Brain microvascular endothelial cell (primary cell): Measurements from ENCODE around the gene CRHR1.

Source experiments
- DNase-seq: peaks from one replicate; pipeline ENCODE4 v3.0.0-alpha.2; 2020
- H3K27ac ChIP-seq: fragments of 250-450 bp; sonication (Bioruptor Pico); 2 replicates; pipeline ENCODE4 v1.5.1; 2020; ENCODE audit warnings: mild to moderate bottlenecking, moderate library complexity
- H3K27me3 ChIP-seq: fragments of 250-450 bp; sonication (Bioruptor Pico); replicated peaks from 2 replicates; pipeline ENCODE4 v1.5.1; 2020; ENCODE audit warnings: mild to moderate bottlenecking
- H3K36me3 ChIP-seq: fragments of 250-450 bp; sonication (Bioruptor Pico); replicated peaks from 2 replicates; pipeline ENCODE4 v1.5.1; 2020; ENCODE audit warnings: mild to moderate bottlenecking
- H3K4me3 ChIP-seq: 2 replicates; pipeline ENCODE4 v1.5.1; 2011; ENCODE audit warnings: low read depth, mild to moderate bottlenecking, control low read depth, low read length, moderate library complexity
- CTCF ChIP-seq: IDR thresholded peaks from 2 replicates; pipeline ENCODE4 v1.5.1; 2011; ENCODE audit warnings: low read depth, mild to moderate bottlenecking, moderate library complexity, low read length, control low read depth, inconsistent platforms; ENCODE audit errors: missing control alignments
- in situ Hi-C: cut with HindIII; loops from 2 replicates; pipeline ENCODE4 v1.10.0; 2017; ENCODE audit warnings: low sequenced_read_pairs, low pct_ligation_motif_present

The CRHR1 gene

DNA sequence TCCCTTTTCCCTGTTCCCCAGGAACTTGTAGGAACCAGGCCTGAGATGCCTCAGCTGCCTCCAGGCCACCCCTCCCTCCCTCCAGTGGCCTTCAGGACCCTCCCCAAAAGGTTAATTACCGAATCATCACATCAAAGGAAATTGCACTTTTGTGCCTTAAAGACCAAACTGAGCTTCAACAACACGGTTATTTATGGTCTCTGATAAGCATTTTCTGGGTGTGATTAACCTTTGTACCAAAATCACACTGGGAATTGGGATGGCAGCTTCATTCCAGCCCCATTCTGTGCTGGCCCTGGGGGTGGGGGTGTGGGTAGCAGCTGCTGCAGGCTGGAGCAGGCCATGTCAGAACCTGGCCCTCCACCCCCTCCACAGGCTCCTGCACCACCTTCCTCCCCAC lies 16.7 kb downstream of the CRHR1 start:
- Histone ChIP-seq H3K27me3 (peaks cover 14% of the 10 kb centered on the region), H3K4me3 (no peak overlapping the region), H3K27ac (no peak overlapping the region), H3K36me3 (no peaks in the 10 kb centered on the region)
- in situ Hi-C loops: no loop called here
- DNase-seq: no peak
- no peak for TF ChIP-seq CTCF

GRCh38 chr17:45801421-45801820 lies 17.3 kb downstream of the CRHR1 start:
- H3K4me3 ChIP-seq: no peak overlapping the region
- H3K27me3 ChIP-seq: peaks cover 14% of the 10 kb centered on the region
- H3K36me3 ChIP-seq: no peaks in the 10 kb centered on the region
- no peak for TF ChIP-seq CTCF
- H3K27ac ChIP-seq: no peak overlapping the region
- in situ Hi-C loops: no loop called here
- DNase-seq: no peak

- no peaks in the 10 kb centered on the region for H3K36me3 ChIP-seq
- TF ChIP-seq CTCF: no peak
- H3K27me3 ChIP-seq: no peaks in the 10 kb centered on the region
Observed at GRCh38 chr17:45808845-45809244, 24.7 kb downstream of the CRHR1 start.

GRCh38 chr17:45809499-45809898 lies 25.4 kb downstream of the CRHR1 start:
- no peak for TF ChIP-seq CTCF
- H3K4me3 ChIP-seq: no peak overlapping the region
- no peak for DNase-seq
- H3K27ac ChIP-seq: no peak overlapping the region
- no peaks in the 10 kb centered on the region for H3K36me3 ChIP-seq
- in situ Hi-C loops: no loop called here
- no peaks in the 10 kb centered on the region for H3K27me3 ChIP-seq

More at GRCh38 chr17:45808845-45809244, 24.7 kb downstream of the CRHR1 start:
- in situ Hi-C loops: no loop called here
- Histone ChIP-seq H3K27ac (no peak overlapping the region), H3K4me3 (no peak overlapping the region)
- no peak for DNase-seq

GRCh38 chr17:45812102-45812501 lies 28.0 kb downstream of the CRHR1 start:
- H3K27me3 ChIP-seq: no peaks in the 10 kb centered on the region
- H3K36me3 ChIP-seq: no peaks in the 10 kb centered on the region
- in situ Hi-C loops: no loop called here
- H3K27ac ChIP-seq: no peak overlapping the region
- peak; percentile 33 for TF ChIP-seq CTCF
- DNase-seq: no peak
- H3K4me3 ChIP-seq: no peak overlapping the region

DNA sequence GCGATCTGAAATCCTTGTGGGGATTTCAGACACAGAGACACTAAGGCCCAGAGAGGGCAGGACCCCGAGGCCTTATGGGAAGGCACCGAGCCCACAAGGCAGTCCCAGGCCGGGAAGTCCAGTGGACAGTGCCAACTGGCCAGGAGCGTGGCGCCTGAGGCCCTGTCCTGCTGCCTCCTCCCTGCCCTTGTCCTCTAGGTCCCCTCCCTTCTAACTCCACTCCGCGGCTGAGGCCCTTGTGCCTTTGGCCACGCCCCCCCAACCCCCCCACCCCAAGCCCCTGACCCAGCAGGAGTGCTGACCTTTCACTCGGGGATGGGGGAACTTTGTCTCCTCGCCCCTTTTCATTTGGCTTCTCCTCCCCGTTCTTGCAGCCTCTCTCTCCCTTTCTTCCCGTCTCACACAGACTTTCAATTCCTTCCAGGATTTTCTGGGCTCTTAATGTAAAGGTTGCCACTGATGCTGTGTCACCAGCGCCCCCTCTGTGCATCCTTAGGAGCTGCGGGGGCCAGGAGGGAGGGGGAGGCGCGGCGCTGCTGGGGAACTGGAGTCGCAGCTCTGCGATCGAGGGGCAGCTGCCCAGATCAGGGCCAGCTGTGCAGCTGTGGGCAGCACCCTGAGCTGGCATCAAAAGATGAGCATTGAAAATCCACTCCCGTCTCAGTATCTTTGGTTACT lies 29.1 kb downstream of the CRHR1 start:
- in situ Hi-C loops: no loop called here
- peak; percentile 56 for TF ChIP-seq CTCF
- Histone ChIP-seq H3K36me3 (no peaks in the 10 kb centered on the region), H3K4me3 (no peak overlapping the region), H3K27ac (no peak overlapping the region), H3K27me3 (no peaks in the 10 kb centered on the region)
- no peak for DNase-seq
